Lower lobe of right lung (tissue), 2 donors: Measurements from ENCODE around the gene PHF21B. TPM values are rescaled to one million over a fixed set of nuclear protein-coding genes. Genes with fewer than 3 reads are reported as not detected.

Experiments
- ATAC-seq, 2 donors: fragments of 200-7000 bp; cut with Tn5 transposase; one replicate each; pipeline ENCODE4 v1.9.1; 2020 to 2022; ENCODE audit warnings: mild to moderate bottlenecking in 2 of 2, moderate library complexity in 2 of 2
- DNase-seq: peaks from one replicate; pipeline ENCODE4 v3.0.0-alpha.2; 2020
- H3K27ac ChIP-seq: fragments of 200-600 bp; one replicate; pipeline ENCODE4 v1.8.0; 2022
- H3K27me3 ChIP-seq: fragments of 200-600 bp; one replicate; pipeline ENCODE4 v1.8.0; 2022; ENCODE audit warnings: low read depth
- H3K36me3 ChIP-seq: fragments of 200-600 bp; one replicate; pipeline ENCODE4 v1.8.0; 2022; ENCODE audit warnings: mild to moderate bottlenecking
- H3K4me1 ChIP-seq: fragments of 200-600 bp; one replicate; pipeline ENCODE4 v1.8.0; 2022
- H3K4me3 ChIP-seq: fragments of 200-600 bp; one replicate; pipeline ENCODE4 v1.8.0; 2022; ENCODE audit warnings: mild to moderate bottlenecking
- H3K9me3 ChIP-seq: fragments of 200-600 bp; one replicate; pipeline ENCODE4 v1.8.0; 2022
- intact Hi-C: fragments of 100-400 bp; cut with DNase I; formaldehyde crosslinking; loops from one replicate; pipeline ENCODE4 v1.11.0; 2022
- total RNA-seq: library from RNA; stranded (reverse); fragmentation: NEBNext Ultra II Directional; extraction: Animal tissue kit (Norgen Biotek cat#: 25700); gene quantifications from one replicate; pipeline ENCODE4 v1.2.1, GENCODE V29; 2021
- TF ChIP-seq, protein P1 (sequence below): fragments of 200-600 bp; IDR thresholded peaks from one replicate; pipeline ENCODE4 v1.8.0; 2022; ENCODE audit warnings: antibody characterized with exemption, mild to moderate bottlenecking
- donor health status: DM: no; HTN: yes; CAD: no; lungs with severe emphysema.

The PHF21B gene
- total RNA-seq, 1 donor from 2014 or later = not detected

DNA sequence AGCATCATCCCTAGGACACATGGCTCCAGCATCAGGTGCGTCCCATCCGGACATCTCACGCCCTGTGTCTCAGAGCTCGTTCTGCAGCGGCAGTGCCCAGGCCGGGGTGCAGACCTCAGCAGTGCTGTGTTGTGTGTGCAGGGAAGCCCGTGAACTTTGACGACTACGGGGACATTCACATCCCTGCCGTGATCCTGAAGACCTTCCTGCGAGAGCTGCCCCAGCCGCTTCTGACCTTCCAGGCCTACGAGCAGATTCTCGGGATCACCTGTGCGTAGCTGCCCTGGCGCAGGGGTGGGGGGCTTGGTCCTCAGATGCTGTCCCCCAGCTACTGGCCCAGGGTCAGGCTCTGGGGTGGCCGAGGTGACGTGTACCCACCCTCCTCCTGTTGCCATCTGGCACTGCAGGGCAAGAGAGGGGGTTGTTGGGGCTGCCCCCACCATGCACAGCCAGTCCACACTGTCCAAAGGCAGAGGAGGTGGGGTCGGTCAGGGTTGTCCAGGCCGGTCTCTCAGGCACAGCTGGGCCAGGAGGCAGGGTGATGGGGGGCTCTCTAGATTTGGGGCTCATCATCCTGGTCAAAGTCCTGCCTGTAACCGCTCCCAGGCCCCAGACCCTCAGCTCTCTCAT, 160.9 kb downstream of the PHF21B start:
- TF ChIP-seq, protein P1, sequence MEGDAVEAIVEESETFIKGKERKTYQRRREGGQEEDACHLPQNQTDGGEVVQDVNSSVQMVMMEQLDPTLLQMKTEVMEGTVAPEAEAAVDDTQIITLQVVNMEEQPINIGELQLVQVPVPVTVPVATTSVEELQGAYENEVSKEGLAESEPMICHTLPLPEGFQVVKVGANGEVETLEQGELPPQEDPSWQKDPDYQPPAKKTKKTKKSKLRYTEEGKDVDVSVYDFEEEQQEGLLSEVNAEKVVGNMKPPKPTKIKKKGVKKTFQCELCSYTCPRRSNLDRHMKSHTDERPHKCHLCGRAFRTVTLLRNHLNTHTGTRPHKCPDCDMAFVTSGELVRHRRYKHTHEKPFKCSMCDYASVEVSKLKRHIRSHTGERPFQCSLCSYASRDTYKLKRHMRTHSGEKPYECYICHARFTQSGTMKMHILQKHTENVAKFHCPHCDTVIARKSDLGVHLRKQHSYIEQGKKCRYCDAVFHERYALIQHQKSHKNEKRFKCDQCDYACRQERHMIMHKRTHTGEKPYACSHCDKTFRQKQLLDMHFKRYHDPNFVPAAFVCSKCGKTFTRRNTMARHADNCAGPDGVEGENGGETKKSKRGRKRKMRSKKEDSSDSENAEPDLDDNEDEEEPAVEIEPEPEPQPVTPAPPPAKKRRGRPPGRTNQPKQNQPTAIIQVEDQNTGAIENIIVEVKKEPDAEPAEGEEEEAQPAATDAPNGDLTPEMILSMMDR = no peak
- DNase-seq (no peak), ATAC-seq (peak in 1 of 2 donors; percentile 37)
- Histone ChIP-seq H3K4me1 (no peaks in the 10 kb centered on the region), H3K27ac (no peak overlapping the region), H3K4me3 (no peak overlapping the region), H3K9me3 (peaks cover 4% of the 10 kb centered on the region), H3K36me3 (no peaks in the 10 kb centered on the region), H3K27me3 (no peaks in the 10 kb centered on the region)
- intact Hi-C loops = no loop called here

DNA sequence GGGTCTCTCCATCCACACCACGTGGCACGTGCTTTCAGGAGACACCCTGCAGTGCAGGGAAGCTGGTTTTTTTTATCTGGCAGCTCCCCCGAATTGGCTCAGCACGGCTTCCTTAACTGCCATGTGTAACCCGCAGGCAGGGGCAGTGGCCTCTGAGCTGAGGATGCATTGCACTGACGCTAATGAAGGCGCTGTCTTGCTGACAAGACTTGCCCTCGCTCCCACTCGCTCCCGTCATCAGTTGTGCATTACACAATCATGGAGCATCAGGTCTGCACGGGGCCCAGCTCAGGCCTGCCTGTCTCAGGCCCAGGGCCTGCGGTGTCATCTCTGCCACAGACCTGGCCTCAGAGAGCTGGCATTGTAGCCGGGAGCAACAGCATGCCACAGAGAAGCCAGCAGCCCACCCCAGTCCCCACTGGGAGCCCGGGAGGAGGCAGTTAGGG, 161.5 kb downstream of the PHF21B start:
- Histone ChIP-seq H3K27me3 (no peaks in the 10 kb centered on the region), H3K4me3 (no peak overlapping the region), H3K9me3 (peaks cover 4% of the 10 kb centered on the region), H3K4me1 (no peaks in the 10 kb centered on the region), H3K27ac (no peak overlapping the region), H3K36me3 (no peaks in the 10 kb centered on the region)
- intact Hi-C loops = no loop called here
- TF ChIP-seq, protein P1 = no peak
- DNase-seq = no peak
- no peak for ATAC-seq

DNA sequence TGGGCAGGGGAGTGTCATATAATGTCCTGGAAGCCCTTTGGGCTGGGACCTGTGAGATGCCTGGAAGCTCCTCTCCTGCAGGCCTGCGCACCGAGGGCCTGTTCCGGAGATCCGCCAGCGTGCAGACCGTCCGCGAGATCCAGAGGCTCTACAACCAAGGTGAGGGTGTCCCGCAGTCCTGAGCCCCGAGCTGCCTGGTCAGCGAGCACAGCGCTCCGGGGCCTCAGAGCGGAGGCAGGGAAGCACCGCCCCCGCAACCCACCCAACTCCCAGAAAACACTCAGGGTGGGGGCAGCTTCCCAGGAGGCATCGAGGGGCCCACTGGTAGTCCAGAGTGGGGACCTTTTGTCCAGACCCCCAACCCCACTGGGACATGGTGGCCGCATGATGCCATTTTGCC, 161.9 kb downstream of the PHF21B start:
- Histone ChIP-seq H3K9me3 (peaks cover 4% of the 10 kb centered on the region), H3K4me1 (no peaks in the 10 kb centered on the region), H3K4me3 (no peak overlapping the region), H3K27me3 (no peaks in the 10 kb centered on the region), H3K36me3 (no peaks in the 10 kb centered on the region), H3K27ac (no peak overlapping the region)
- TF ChIP-seq, protein P1 = no peak
- intact Hi-C loops = no loop called here
- no peak for DNase-seq
- no peak for ATAC-seq

DNA sequence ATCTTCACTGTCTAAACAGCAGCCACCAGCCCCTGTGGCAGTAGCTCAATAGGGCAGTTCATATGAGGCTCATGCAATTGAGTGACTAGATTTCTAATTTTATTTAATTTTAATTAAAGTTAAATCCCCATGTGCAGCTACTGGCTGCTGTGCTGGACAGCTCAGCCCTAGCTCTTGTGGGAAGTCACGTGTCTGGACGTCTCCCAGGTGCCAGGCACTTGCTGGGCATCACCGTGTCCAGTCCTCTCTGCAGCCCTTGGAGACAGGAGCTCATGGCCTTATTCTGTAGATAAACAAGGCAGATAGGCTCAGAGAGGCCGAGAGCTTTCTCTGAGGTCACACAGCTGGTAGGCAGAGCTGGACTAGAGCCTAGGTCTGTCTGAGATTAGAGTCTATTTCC, 162.4 kb downstream of the PHF21B start:
- Histone ChIP-seq H3K9me3 (peaks cover 4% of the 10 kb centered on the region), H3K36me3 (no peaks in the 10 kb centered on the region), H3K27ac (no peak overlapping the region), H3K4me3 (no peak overlapping the region), H3K27me3 (no peaks in the 10 kb centered on the region), H3K4me1 (no peaks in the 10 kb centered on the region)
- TF ChIP-seq, protein P1 = no peak
- no peak for ATAC-seq
- intact Hi-C loops = no loop called here
- DNase-seq = no peak

DNA sequence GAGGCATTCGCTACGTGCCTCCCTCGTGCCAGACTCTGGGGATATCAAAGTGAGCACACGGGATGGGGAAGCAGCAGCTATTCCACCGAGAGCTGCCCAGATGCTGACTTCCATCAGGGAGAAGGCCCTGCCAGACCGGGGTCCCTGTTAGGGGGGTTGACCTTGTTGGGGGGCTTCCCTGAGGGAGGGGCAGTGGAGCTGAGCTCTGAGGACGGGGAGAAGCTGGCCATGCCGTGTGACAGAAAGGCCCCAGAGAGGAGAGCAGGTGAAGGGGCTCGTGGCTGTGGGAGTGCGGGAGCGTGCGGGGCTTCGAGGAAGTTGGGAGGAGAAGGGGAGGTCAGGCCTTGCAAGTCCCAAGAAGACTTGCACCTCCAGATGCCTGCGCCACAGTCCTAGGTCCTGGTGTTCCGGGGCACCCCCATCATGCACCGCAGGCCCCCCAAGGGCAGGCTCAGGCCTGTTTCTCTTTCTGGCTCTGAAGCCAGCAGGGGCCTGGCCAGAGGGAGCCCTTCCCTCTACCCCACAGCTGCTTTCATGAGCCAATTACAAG, 163.0 kb downstream of the PHF21B start:
- ATAC-seq (no peak), DNase-seq (no peak)
- Histone ChIP-seq H3K4me3 (no peak overlapping the region), H3K27ac (no peak overlapping the region), H3K36me3 (no peaks in the 10 kb centered on the region), H3K27me3 (no peaks in the 10 kb centered on the region), H3K9me3 (peaks cover 4% of the 10 kb centered on the region), H3K4me1 (no peaks in the 10 kb centered on the region)
- intact Hi-C loops = no loop called here
- TF ChIP-seq, protein P1 = no peak
